Measurements from ENCODE around the gene DSEL.
A peak's percentile ranks its signal among the peaks of the same experiment; 100 is the strongest.

Gene DSEL

DNA sequence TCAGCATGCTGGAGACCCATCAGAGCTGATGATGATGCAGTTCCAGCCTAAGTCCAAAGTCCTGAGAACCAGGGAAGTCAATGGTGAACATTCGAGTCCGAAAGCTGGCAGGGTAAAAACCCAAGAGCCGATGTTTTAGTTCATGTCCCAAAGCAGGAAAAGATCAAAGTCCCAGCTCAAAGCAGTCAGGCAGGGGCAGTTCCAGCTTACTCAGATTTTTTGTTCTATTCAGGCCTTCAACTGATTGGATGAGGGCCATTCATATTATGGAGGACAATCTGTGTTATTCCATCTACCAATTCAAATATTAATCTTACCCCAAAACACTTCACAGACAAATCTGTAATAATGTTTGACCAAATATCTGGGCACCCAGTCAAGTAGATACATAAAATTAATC lies 38.3 kb downstream of the DSEL start:
- no peak for TF ChIP-seq ZFX (IDR thresholded peaks at IDR 0.05)
- TF ChIP-seq, protein P1, sequence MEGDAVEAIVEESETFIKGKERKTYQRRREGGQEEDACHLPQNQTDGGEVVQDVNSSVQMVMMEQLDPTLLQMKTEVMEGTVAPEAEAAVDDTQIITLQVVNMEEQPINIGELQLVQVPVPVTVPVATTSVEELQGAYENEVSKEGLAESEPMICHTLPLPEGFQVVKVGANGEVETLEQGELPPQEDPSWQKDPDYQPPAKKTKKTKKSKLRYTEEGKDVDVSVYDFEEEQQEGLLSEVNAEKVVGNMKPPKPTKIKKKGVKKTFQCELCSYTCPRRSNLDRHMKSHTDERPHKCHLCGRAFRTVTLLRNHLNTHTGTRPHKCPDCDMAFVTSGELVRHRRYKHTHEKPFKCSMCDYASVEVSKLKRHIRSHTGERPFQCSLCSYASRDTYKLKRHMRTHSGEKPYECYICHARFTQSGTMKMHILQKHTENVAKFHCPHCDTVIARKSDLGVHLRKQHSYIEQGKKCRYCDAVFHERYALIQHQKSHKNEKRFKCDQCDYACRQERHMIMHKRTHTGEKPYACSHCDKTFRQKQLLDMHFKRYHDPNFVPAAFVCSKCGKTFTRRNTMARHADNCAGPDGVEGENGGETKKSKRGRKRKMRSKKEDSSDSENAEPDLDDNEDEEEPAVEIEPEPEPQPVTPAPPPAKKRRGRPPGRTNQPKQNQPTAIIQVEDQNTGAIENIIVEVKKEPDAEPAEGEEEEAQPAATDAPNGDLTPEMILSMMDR (conservative IDR thresholded peaks at IDR 0.05), result no peak
- H3K27ac ChIP-seq, result no peak overlapping the region

DNA sequence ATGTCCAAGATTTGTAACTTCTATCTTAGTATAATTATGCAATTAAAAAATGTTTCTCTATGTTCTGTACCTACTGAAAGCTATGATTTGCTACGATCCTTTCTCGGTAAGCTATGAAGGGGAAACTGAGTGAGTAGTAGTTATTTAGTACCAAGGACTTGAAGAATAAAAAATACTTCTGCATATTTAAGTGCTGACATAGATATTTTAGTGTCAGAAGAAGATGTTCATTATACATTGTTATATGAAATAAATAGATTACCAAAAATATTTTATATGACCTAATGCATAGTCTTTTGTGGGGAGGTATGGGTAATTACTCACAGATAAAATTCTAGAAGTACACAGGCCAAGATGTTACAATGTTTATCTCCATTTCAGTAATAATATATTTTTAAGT lies 39.0 kb downstream of the DSEL start:
- no peak overlapping the region for H3K27ac ChIP-seq
- TF ChIP-seq ZFX (IDR thresholded peaks at IDR 0.05), result no peak
- TF ChIP-seq, protein P1 (conservative IDR thresholded peaks at IDR 0.05), result no peak

DNA sequence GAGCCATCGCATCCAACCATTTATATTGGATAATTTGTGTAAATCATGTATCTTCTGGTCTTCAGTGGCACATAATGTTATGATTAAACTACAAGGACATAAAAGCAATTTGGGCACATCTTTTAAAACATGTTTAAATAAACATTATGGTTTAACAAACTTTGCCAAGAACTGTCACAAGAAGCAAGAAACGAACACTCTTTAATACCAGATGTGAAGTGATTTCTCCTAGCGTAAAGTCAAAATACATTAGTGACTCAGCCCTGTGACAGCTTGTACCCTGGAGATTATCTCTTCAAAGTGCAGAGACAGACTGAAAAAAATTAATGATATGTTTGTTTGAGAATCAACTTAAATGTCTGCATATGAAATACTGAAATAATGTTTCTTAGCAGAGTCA lies 39.9 kb downstream of the DSEL start:
- H3K27ac ChIP-seq, result no peak overlapping the region
- no peak for TF ChIP-seq ZFX (IDR thresholded peaks at IDR 0.05)
- TF ChIP-seq, protein P1 (conservative IDR thresholded peaks at IDR 0.05), result no peak

DNA sequence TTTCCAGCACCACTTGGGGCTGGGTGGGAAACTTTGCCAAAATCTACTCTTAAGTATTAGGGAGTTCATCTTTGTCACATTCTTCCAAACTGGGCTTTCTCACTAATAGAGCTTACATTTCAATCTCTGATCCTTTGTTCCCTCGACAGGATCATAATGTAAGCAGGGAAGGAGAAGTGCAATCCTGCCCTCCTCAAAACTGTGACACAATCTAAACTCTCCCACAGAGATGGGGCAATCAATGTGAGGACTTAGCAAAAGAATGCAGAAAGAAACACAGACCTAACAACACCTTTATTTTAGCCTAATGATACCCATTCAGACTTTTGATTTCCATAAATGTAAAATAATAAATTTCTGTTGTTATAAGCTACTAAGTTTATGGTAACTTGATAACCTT lies 40.8 kb downstream of the DSEL start:
- TF ChIP-seq ZFX (IDR thresholded peaks at IDR 0.05), result no peak
- TF ChIP-seq, protein P1 (conservative IDR thresholded peaks at IDR 0.05), result no peak
- no peak overlapping the region for H3K27ac ChIP-seq

DNA sequence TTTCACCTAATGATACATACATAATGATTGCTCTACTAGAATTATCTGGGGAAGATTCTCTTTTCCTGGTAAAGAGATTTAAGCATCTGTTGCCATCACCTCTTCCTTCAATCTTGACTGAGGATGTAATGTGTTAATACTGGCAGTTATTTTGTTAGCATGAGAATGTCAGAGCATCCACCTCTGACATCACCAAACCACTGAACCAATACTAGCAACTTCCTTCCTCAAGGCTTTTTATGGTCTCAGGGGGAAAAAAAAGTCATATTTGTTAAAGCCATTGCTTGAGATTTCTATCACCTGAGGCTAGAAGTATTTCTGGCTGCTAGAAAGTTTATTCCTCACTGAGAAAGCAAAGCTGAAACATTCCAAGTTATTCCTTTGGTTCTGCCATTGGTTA lies 48.5 kb downstream of the DSEL start:
- TF ChIP-seq, protein P1 (conservative IDR thresholded peaks at IDR 0.05), result no peak
- TF ChIP-seq ZFX (IDR thresholded peaks at IDR 0.05), result no peak
- no peak overlapping the region for H3K27ac ChIP-seq

DNA sequence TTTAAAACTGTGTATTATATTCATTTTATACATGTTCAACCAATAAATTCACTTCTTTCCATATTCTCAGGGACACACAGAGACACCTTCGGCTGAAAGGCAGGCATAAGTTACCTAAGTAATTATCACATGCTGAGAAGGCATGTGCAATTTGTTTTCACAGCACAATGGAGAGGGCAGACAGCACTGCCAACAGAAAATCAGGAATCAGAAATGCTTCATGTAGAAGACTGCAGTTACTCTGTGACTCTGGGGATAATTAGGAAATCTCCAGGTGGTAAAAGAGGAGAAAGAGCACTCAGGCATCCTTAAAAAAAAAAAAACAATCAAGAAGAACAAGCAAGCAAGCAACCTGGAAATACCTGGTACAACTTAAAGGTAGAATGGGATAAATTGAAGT lies 49.3 kb downstream of the DSEL start:
- TF ChIP-seq, protein P1 (conservative IDR thresholded peaks at IDR 0.05), result no peak
- TF ChIP-seq ZFX (IDR thresholded peaks at IDR 0.05), result no peak
- H3K27ac ChIP-seq, result no peak overlapping the region

DNA sequence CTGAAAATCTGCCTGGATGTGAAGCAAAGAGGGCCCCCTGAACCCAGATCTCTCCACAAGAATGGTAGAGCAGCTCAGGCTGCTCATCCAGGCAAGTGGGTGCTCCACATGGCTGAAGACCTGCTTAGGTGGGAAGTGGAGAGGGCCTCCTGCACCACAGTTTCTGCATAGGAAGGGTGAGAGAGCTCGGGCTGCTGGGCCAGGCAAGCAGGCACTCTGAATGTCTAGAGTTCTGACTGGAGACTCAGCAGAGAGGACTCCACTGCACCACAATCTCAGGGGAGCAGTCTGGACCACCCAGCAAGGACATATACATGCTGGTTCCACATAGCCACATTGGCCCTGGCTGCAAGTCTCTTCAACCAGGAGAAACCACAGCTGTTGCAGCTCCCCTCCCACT lies 52.0 kb downstream of the DSEL start:
- TF ChIP-seq ZFX (IDR thresholded peaks at IDR 0.05), result no peak
- H3K27ac ChIP-seq, result no peak overlapping the region

DNA sequence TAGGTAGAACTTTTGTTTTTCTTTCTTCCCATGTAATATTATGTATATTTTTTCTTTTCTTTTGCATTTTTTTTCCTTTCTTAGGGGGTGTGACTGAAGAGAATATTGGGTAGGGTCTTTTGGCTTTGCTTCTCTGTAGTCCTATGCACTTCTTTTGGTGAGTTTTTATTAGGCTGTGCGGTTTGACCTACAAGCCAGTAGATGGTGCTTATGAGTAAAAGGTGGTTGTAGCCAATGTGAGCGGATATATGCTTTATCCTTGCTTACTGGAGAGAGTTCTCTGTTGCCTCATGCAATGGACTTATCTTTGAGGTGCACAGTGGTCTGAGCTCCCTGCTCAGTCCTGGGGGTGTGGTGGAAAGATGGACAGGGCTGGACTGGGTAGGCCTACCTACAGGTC lies 52.7 kb downstream of the DSEL start:
- H3K27ac ChIP-seq, result no peak overlapping the region
- TF ChIP-seq, protein P1 (conservative IDR thresholded peaks at IDR 0.05), result peak; percentile 40
- TF ChIP-seq ZFX (IDR thresholded peaks at IDR 0.05), result no peak
